ENCODE data around the gene NAA16.

DNA sequence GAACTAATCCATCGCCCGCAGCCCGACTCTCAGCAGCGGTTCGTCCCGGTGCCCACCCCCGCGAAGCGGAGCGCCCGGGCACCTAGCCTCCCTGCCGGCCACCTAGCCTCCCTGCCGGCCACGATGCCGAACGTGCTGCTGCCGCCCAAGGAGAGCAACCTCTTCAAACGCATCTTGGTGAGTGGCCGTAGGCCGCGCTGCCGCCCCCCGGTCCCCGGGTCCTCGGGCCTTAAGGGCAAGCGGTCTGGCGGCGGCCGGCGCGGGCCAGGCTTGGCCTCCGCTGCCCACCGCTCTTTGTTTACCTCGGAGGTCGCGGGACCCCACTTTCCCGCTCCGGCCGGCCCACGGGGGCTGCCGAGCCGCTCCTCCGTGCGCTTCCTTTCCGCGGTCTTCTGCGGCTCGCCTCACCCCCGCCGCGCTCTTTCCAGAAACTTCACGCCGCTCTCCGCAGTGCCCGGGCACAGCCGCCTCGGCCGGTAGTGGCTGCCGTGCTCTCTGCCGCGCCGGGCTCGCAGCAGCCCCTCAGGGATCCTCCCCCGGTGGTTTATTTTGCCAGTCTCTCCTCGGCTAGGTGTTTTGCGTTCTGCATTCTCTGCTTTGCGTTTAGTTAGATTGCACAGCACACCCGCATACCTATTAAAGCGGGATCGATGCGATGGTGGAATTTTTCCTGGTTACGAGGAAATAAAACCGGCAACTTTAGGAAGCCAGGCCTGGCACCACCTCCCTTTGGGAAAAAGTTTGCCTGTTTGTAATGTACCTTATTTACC is 524 bp downstream of the NAA16 start:
- TF ChIP-seq, protein P1, sequence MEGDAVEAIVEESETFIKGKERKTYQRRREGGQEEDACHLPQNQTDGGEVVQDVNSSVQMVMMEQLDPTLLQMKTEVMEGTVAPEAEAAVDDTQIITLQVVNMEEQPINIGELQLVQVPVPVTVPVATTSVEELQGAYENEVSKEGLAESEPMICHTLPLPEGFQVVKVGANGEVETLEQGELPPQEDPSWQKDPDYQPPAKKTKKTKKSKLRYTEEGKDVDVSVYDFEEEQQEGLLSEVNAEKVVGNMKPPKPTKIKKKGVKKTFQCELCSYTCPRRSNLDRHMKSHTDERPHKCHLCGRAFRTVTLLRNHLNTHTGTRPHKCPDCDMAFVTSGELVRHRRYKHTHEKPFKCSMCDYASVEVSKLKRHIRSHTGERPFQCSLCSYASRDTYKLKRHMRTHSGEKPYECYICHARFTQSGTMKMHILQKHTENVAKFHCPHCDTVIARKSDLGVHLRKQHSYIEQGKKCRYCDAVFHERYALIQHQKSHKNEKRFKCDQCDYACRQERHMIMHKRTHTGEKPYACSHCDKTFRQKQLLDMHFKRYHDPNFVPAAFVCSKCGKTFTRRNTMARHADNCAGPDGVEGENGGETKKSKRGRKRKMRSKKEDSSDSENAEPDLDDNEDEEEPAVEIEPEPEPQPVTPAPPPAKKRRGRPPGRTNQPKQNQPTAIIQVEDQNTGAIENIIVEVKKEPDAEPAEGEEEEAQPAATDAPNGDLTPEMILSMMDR (conservative IDR thresholded peaks at IDR 0.05; ENCODE audit: low read depth, low read length), result no peak
- TF ChIP-seq EZH2phosphoT487 (IDR thresholded peaks at IDR 0.05; ENCODE audit: borderline replicate concordance, low read length) (no peak), EZH2 (IDR thresholded peaks at IDR 0.05; ENCODE audit: low read length, unreplicated experiment) (no peak)
